Measurements from ENCODE around the gene PSMD7.

- TF ChIP-seq CTCF (conservative IDR thresholded peaks at IDR 0.05 in 1 of 2, IDR thresholded peaks at IDR 0.05 in 1 of 2; ENCODE audit: extremely low read depth in 1 of 2, insufficient read depth in 1 of 2, low read depth in 1 of 2, low read length in 2 of 2): no peak
- no peak for TF ChIP-seq EZH2 (IDR thresholded peaks at IDR 0.05; ENCODE audit: borderline replicate concordance, low read length)
Measured at GRCh38 chr16:74257061-74257460, 39.6 kb upstream of the PSMD7 start.

Measured in mammary epithelial cell (primary cell).